HEK293T (cell line): Measurements from ENCODE around the gene FAM25A.
A peak's percentile ranks its signal among the peaks of the same experiment; 100 is the strongest.

Experiments used
- CTCF ChIA-PET: fragments of 350-600 bp; formaldehyde crosslinking; extraction: SDS; loops from one replicate; lab custom pipeline; 2021; ENCODE audit warnings: antibody characterized with exemption, inconsistent platforms; lab: Yijun Ruan, JAX
- POLR2A ChIA-PET: fragments of 350-600 bp; formaldehyde crosslinking; extraction: SDS; loops from one replicate; lab custom pipeline; 2020; ENCODE audit warnings: antibody characterized with exemption, inconsistent platforms; lab: Yijun Ruan, JAX
- DNase-seq: peaks from one replicate; pipeline ENCODE4 v3.0.0; 2012; ENCODE audit warnings: mixed read lengths; ENCODE audit errors: extremely low spot score
- ARNT ChIP-seq: fragments of 450-650 bp; IDR thresholded peaks from 2 replicates; pipeline ENCODE4 v1.6.1; 2017; ENCODE audit warnings: mild to moderate bottlenecking
- BHLHE40 ChIP-seq: fragments of 450-650 bp; IDR thresholded peaks from 2 replicates; pipeline ENCODE4 v1.6.1; 2016; ENCODE audit warnings: mild to moderate bottlenecking, moderate library complexity, borderline replicate concordance
- CTBP1 ChIP-seq: fragments of 450-650 bp; IDR thresholded peaks from 2 replicates; pipeline ENCODE4 v1.6.1; 2016; ENCODE audit warnings: borderline replicate concordance
- ELF4 ChIP-seq: fragments of 450-650 bp; IDR thresholded peaks from 2 replicates; pipeline ENCODE4 v1.6.1; 2017; ENCODE audit warnings: antibody characterized with exemption
- FOXA1 ChIP-seq: fragments of 450-650 bp; IDR thresholded peaks from 2 replicates; pipeline ENCODE4 v1.6.1; 2016; ENCODE audit warnings: mild to moderate bottlenecking
- FOXK2 ChIP-seq: fragments of 450-650 bp; IDR thresholded peaks from 2 replicates; pipeline ENCODE4 v1.6.1; 2016; ENCODE audit warnings: mild to moderate bottlenecking
- FOXM1 ChIP-seq: fragments of 450-650 bp; IDR thresholded peaks from 2 replicates; pipeline ENCODE4 v1.6.1; 2017; ENCODE audit warnings: mild to moderate bottlenecking, borderline replicate concordance
- HDGF ChIP-seq: fragments of 450-650 bp; IDR thresholded peaks from 2 replicates; pipeline ENCODE4 v1.6.1; 2017; ENCODE audit warnings: antibody characterized with exemption, borderline replicate concordance
- L3MBTL2 ChIP-seq: fragments of 450-650 bp; conservative IDR thresholded peaks from 2 replicates; pipeline ENCODE4 v1.6.1; 2016; ENCODE audit warnings: mild to moderate bottlenecking
- LEF1 ChIP-seq: fragments of 450-650 bp; IDR thresholded peaks from 2 replicates; pipeline ENCODE4 v1.6.1; 2017; ENCODE audit warnings: mild to moderate bottlenecking, borderline replicate concordance
- NFRKB ChIP-seq: fragments of 450-650 bp; IDR thresholded peaks from 2 replicates; pipeline ENCODE4 v1.6.1; 2016; ENCODE audit warnings: mild to moderate bottlenecking, moderate library complexity
- SP1 ChIP-seq: fragments of 450-650 bp; IDR thresholded peaks from 2 replicates; pipeline ENCODE4 v1.6.1; 2017
- SUZ12 ChIP-seq: fragments of 450-650 bp; IDR thresholded peaks from 2 replicates; pipeline ENCODE4 v1.6.1; 2016; ENCODE audit warnings: mild to moderate bottlenecking
- TARDBP ChIP-seq: fragments of 450-650 bp; IDR thresholded peaks from 2 replicates; pipeline ENCODE4 v1.6.1; 2016
- ZNF384 ChIP-seq: fragments of 450-650 bp; IDR thresholded peaks from 2 replicates; pipeline ENCODE4 v1.6.1; 2016
- TF ChIP-seq, protein P1 (sequence below): fragments of 450-650 bp; IDR thresholded peaks from 2 replicates; pipeline ENCODE4 v1.6.1; 2016

The FAM25A gene

DNA sequence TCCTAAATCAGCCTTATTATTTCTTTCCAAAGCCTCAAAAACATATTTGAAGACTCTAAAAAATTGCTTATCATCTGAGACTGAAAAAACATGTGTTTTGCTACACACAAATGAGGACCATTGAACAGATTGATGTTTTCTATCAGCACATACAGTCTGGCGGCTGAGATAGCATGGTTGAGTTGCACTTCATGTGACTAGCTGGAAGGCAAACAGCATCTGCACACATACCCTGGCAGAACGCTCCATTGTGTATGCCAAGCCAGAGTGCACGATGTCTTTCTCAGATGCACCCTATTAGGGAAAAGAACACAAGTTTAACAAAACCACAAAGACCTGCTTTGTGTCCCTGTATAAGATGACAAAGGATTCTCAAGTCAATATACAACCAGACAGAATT, 33.0 kb downstream of the FAM25A start:
- ChIA-PET POLR2A (no interaction called here), CTCF (no interaction called here)
- TF ChIP-seq BHLHE40 = no peak
- TF ChIP-seq NFRKB = no peak
- no peak for TF ChIP-seq FOXM1
- no peak for DNase-seq

DNA sequence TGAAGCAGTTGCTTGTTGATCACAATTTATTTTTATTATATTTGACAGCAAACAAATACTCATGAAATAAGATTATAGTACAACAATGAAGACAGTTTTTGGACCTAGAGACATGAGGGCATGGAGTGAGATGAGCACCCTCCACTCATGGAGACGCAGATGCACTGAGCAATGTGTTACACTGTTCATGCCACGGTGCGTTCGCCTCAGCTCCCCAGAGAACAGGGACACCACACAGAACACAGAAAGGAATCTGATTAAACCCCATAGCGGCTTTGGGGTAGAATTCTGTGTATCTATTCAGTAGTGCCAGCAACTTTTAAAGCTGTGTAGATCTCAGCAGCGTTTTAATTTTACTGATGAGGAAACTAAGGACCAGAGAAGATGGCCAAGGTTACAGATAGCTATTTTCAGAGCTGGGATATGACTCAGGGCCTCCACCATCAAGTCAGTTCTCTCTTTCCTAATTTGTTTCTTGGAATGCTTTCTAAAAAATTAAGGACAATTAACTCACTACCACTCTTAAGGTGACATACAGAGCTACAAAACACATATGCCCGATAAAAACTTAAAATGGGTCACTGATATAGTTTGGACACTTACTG, 33.6 kb downstream of the FAM25A start:
- TF ChIP-seq NFRKB = no peak
- TF ChIP-seq ZNF384 = no peak
- no peak for TF ChIP-seq TARDBP
- TF ChIP-seq LEF1 = no peak
- TF ChIP-seq FOXM1 = no peak
- TF ChIP-seq, protein P1, sequence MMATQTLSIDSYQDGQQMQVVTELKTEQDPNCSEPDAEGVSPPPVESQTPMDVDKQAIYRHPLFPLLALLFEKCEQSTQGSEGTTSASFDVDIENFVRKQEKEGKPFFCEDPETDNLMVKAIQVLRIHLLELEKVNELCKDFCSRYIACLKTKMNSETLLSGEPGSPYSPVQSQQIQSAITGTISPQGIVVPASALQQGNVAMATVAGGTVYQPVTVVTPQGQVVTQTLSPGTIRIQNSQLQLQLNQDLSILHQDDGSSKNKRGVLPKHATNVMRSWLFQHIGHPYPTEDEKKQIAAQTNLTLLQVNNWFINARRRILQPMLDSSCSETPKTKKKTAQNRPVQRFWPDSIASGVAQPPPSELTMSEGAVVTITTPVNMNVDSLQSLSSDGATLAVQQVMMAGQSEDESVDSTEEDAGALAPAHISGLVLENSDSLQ = no peak
- no peak for TF ChIP-seq BHLHE40
- no peak for TF ChIP-seq ARNT
- TF ChIP-seq FOXA1 = no peak
- no peak for TF ChIP-seq HDGF
- no peak for TF ChIP-seq CTBP1
- no peak for TF ChIP-seq SUZ12
- no peak for TF ChIP-seq SP1
- no peak for TF ChIP-seq FOXK2
- no peak for TF ChIP-seq L3MBTL2
- TF ChIP-seq ELF4 = no peak
- ChIA-PET CTCF (interaction anchor here (0.6 kb wide), 1 partner anchor 67 kb away, joined by 4 read pairs; no protein-coding TSS in a partner anchor), POLR2A (no interaction called here)
- DNase-seq = no peak

DNA sequence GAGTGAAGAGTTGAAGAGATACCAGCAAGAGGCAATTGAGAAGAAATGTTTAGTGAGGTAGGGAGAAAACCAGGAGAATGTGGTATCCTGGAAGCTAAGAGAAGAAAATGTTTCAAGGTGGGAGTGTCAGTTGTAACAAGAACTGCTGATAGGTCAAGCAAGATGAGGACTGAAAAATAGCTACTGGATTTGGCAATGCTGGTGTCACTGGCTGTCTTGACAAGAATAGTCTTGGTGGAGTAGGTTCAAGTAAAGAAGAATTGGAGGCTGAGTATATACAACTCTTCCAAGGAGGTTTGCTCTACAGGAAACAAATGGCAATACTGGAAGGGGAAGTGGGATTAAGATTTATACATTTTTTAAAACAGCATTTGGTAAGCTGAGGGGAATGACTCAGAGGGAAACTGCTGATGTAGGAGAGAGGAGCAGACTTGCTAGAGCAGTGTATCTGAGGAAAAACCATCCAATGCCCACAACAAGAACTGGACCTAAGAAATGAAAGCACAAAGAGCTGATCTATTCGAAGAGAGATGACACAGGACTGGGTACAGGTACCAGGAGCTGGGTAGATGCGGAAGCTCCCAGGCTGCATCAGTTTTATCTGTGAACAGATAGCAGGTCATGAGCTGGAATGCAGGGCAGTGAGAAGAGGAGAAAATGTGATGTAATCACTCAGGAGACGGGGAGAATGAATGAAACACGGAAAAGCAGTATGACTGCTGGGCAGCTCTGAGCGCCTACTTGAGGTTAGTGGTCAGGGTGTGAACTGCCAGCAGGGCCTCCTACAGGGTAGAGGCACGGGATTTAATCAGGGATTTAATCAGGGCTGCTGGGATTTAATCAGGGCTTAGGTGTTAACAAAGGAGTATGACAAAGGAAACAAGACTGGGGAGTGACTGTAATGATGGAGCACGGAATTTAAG, 34.5 kb downstream of the FAM25A start:
- no peak for TF ChIP-seq ELF4
- no peak for TF ChIP-seq ARNT
- TF ChIP-seq ZNF384 = no peak
- TF ChIP-seq, protein P1 = no peak
- TF ChIP-seq FOXK2 = no peak
- no peak for TF ChIP-seq SUZ12
- no peak for TF ChIP-seq TARDBP
- TF ChIP-seq L3MBTL2 = no peak
- TF ChIP-seq SP1 = no peak
- no peak for TF ChIP-seq CTBP1
- CTCF ChIA-PET = interaction anchor here (0.6 kb wide), 1 partner anchor 68 kb away, joined by 4 read pairs; no protein-coding TSS in a partner anchor
- DNase-seq = peak; percentile 12
- POLR2A ChIA-PET = no interaction called here

DNA sequence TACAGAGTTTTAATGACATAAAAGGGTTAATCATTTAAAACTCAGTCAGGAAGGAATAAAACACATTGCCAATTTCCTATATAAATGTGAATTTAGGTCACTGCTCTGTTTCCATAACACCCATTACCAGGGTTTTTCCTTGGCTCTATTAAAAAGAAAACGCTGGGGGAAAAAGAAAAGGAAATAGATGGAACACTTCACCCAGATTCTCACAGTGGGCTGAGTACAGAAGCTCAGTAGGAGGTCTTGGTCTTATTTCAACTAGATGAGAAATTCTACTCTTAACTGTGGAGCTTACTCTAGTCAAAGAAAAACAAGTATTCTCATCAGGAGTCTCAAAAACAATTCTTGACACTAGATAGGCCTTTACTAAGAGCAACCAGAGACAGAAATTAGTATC, 38.1 kb downstream of the FAM25A start:
- POLR2A ChIA-PET = no interaction called here
- CTCF ChIA-PET = no interaction called here
- TF ChIP-seq LEF1 = no peak
- TF ChIP-seq FOXK2 = no peak
- TF ChIP-seq NFRKB = no peak
- TF ChIP-seq CTBP1 = no peak
- no peak for TF ChIP-seq SUZ12
- TF ChIP-seq, protein P1 = no peak
- no peak for DNase-seq

DNA sequence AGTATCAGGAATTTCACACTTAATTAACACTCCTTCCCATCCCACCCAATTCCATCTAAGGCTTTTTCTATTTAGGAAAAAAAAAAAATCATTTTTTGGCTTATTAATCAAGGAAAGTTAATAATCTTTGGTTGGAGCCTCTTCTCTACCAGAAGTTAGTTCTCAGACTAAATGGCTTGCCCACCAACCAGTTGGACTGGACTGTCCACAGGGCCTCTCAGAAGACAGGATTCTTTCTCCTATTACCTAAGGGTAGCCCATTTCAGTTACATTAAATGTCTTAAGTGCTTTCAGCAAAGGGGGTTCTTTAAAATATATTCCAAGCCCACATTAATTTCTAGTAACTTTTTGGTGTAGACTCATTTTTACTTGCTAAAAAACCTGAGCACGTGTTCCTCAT, 39.3 kb downstream of the FAM25A start:
- TF ChIP-seq CTBP1 = no peak
- TF ChIP-seq ZNF384 = no peak
- no peak for TF ChIP-seq ELF4
- no peak for TF ChIP-seq NFRKB
- TF ChIP-seq BHLHE40 = no peak
- TF ChIP-seq TARDBP = no peak
- no peak for TF ChIP-seq FOXA1
- no peak for TF ChIP-seq FOXK2
- no peak for TF ChIP-seq HDGF
- TF ChIP-seq SUZ12 = no peak
- no peak for TF ChIP-seq SP1
- TF ChIP-seq LEF1 = no peak
- no peak for TF ChIP-seq FOXM1
- TF ChIP-seq L3MBTL2 = no peak
- DNase-seq = no peak
- CTCF ChIA-PET = no interaction called here
- POLR2A ChIA-PET = interaction anchor here (1.2 kb wide), 1 partner anchor 14 kb away, joined by 3 read pairs; no protein-coding TSS in a partner anchor

DNA sequence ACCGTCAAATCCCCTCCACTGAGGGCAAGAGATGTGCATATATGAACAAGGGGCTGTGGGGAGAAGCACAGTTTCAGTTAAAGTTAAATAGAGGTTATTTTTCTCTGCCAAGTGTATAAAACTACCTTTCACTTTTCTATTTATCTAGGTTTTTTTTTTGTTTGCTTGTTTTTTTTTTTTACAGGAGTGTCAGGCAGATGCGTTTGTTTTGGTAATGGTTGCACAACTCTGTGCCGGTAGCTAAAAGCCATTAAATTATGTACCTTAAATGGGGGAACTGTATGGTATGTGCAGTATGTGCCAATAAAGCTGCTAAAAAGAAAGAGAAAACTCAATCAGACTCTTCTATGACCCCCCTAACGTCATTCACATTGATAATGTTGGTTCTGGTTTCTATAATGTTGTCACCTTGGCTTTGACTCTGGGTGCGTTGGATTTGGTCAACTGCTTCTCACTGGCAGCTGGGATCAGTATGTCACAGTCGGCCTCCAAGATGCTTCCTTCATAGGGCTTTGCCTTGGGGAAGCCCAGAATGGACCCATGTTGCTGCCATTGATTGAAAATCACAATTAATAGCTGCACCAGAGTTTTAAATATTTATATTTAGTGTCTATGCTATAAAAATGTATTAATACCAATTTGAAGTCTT, 40.3 kb downstream of the FAM25A start:
- ChIA-PET POLR2A (interaction anchor here (1.2 kb wide), 1 partner anchor 15 kb away, joined by 3 read pairs; no protein-coding TSS in a partner anchor), CTCF (no interaction called here)
- TF ChIP-seq ARNT = no peak
- no peak for TF ChIP-seq SP1
- TF ChIP-seq SUZ12 = no peak
- TF ChIP-seq FOXA1 = no peak
- TF ChIP-seq NFRKB = no peak
- no peak for TF ChIP-seq BHLHE40
- no peak for TF ChIP-seq ZNF384
- no peak for TF ChIP-seq TARDBP
- TF ChIP-seq FOXM1 = no peak
- no peak for TF ChIP-seq L3MBTL2
- no peak for TF ChIP-seq CTBP1
- TF ChIP-seq LEF1 = no peak
- no peak for TF ChIP-seq ELF4
- TF ChIP-seq FOXK2 = no peak
- no peak for DNase-seq
